GOT3 (cell line): ENCODE results near the gene ZNF672.

Experiments used
- DNase-seq: peaks from one replicate; lab custom pipeline; 2025; ENCODE audit warnings: mixed read lengths; lab: John Stamatoyannopoulos, UW

Gene ZNF672

GRCh38 chr1:248834343-248834940 lies 3.6 kb upstream of the ZNF672 start:
- DNase-seq = no peak

- DNase-seq = no peak
These were observed 811 bp upstream of the ZNF672 start for GRCh38 chr1:248837045-248837780.

GRCh38 chr1:248838357-248839167 lies 538 bp downstream of the ZNF672 start:
- DNase-seq = peak; percentile 92

GRCh38 chr1:248839168-248839555 lies 1.1 kb downstream of the ZNF672 start:
- DNase-seq = no peak

- no peak for DNase-seq
These were observed 2.9 kb downstream of the ZNF672 start for GRCh38 chr1:248840946-248841345.

- DNase-seq = no peak
These were observed 3.8 kb downstream of the ZNF672 start for GRCh38 chr1:248841702-248842395.

GRCh38 chr1:248842781-248843331 lies 4.8 kb downstream of the ZNF672 start:
- no peak for DNase-seq

- no peak for DNase-seq
These were observed 5.7 kb downstream of the ZNF672 start for GRCh38 chr1:248843687-248844086.

GRCh38 chr1:248844526-248844925 lies 6.5 kb downstream of the ZNF672 start:
- DNase-seq = no peak

- DNase-seq = no peak
These were observed 9.3 kb downstream of the ZNF672 start for GRCh38 chr1:248847181-248847955.

GRCh38 chr1:248847956-248848561 lies 10.0 kb downstream of the ZNF672 start:
- no peak for DNase-seq

GRCh38 chr1:248848602-248849001 lies 10.6 kb downstream of the ZNF672 start:
- no peak for DNase-seq

GRCh38 chr1:248849152-248849551 lies 11.1 kb downstream of the ZNF672 start:
- no peak for DNase-seq

GRCh38 chr1:248849637-248850036 lies 11.6 kb downstream of the ZNF672 start:
- DNase-seq = no peak

GRCh38 chr1:248850124-248850523 lies 12.1 kb downstream of the ZNF672 start:
- DNase-seq = no peak

- no peak for DNase-seq
These were observed 12.7 kb downstream of the ZNF672 start for GRCh38 chr1:248850536-248851251.

GRCh38 chr1:248851390-248851789 lies 13.4 kb downstream of the ZNF672 start:
- DNase-seq = no peak

- DNase-seq = no peak
These were observed 14.7 kb downstream of the ZNF672 start for GRCh38 chr1:248852481-248853405.
